ENCODE data around the gene BIRC3. TPM values are rescaled to one million over a fixed set of nuclear protein-coding genes. Genes with fewer than 3 reads are reported as not detected.

The BIRC3 gene
- total RNA-seq (100 to 1,000 TPM in 1 of 5 donors, 10 to 100 TPM in 3, under 1 TPM in 1; 0.58 to 137 (median 33.4) TPM), polyA plus RNA-seq (10 to 100 TPM; 43.3 to 78.1 (median 46.4) TPM)
- long read RNA-seq, donor 1, result 0 reads
- long read RNA-seq, donor 2, full-length matches to known transcripts, result 1 of 1 reads
- long read RNA-seq, donor 2, partial matches to known transcripts, result 0 of 1 reads
- long read RNA-seq, donor 2, other reads (novel, unspliced or antisense), result 0 of 1 reads
- long read RNA-seq, donor 3, result 0 reads
- long read RNA-seq, donor 4, result 0 reads
- long read RNA-seq, donor 5, result 0 reads
- long read RNA-seq, donor 6, partial matches to known transcripts, result 6 of 6 reads
- long read RNA-seq, donor 6, other reads (novel, unspliced or antisense), result 0 of 6 reads
- long read RNA-seq, donor 7, full-length matches to known transcripts, result 1 of 1 reads
- long read RNA-seq, donor 7, partial matches to known transcripts, result 0 of 1 reads
- long read RNA-seq, donor 7, other reads (novel, unspliced or antisense), result 0 of 1 reads
- long read RNA-seq, donor 8, result 0 reads
- long read RNA-seq, donor 9, result 0 reads
- long read RNA-seq, donor 10, result 0 reads

- TF ChIP-seq POLR2A (IDR thresholded peaks at IDR 0.05) (peak in 2 of 4 donors; percentile 37 to 84), EP300 (IDR thresholded peaks at IDR 0.05) (no peak), CTCF (IDR thresholded peaks at IDR 0.05) (peak in 4 of 7 experiments; percentile 12 to 42 (median 21)), POLR2AphosphoS5 (IDR thresholded peaks at IDR 0.05) (peak; percentile 82 to 95 (median 91))
- WGBS, 5 donors, result 0 to 1% (median 1%) methylated on average over 19 to 34 of the region's 34 CpGs
- Histone ChIP-seq H3K27ac (peak within 1 kb of the TSS; percentile 82 to 97 (median 91)), H3K4me1 (peaks cover 29 to 86% (median 55%) of the 10 kb centered on the region in 4 donors), H3K4me3 (peak within 1 kb of the TSS; percentile 59 to 67 (median 62)), H3K27me3 (no peaks in the 10 kb centered on the region), H3K9me3 (no peaks in the 10 kb centered on the region), H3K36me3 (peaks cover 0 to 7% (median 0%) of the 10 kb centered on the region in 4 donors)
- intact Hi-C loops (cut with DNase I; ENCODE audit: low total_unique reads), result no loop called here
- peak; percentile 90 to 94 for DNase-seq
Observed at GRCh38 chr11:102317099-102317767, at the start of gene BIRC3. BIRC3 (plus strand) TSS chr11:102317484; CDS start chr11:102324510, 7,026 bp downstream.

- 42 to 55% (median 44%) methylated on average over 5 of the region's 5 CpGs for WGBS, 5 donors
- peak overlapping the region in 2 of 5 donors; percentile 38 to 70 for H3K27ac ChIP-seq
Observed at GRCh38 chr11:102267609-102268008, 49.7 kb upstream of the BIRC3 start.

GRCh38 chr11:102268083-102268984, 49.0 kb upstream of the BIRC3 start:
- intact Hi-C loops (cut with DNase I; ENCODE audit: low total_unique reads), result no loop called here
- peak; percentile 95 to 97 for DNase-seq
- H3K9me3 ChIP-seq, result no peaks in the 10 kb centered on the region
- no peaks in the 10 kb centered on the region for H3K36me3 ChIP-seq
- peak overlapping the region; percentile 38 to 70 (median 65) for H3K27ac ChIP-seq
- TF ChIP-seq POLR2AphosphoS5 (IDR thresholded peaks at IDR 0.05) (peak in 2 of 3 donors; percentile 25 to 62), POLR2A (IDR thresholded peaks at IDR 0.05) (no peak), CTCF (IDR thresholded peaks at IDR 0.05) (peak in 5 of 7 experiments; percentile 28 to 77 (median 60))
- H3K4me3 ChIP-seq, result peak overlapping the region; percentile 34 to 49 (median 42)
- 17 to 24% (median 20%) methylated on average over 37 to 39 of the region's 39 CpGs for WGBS, 5 donors
- H3K4me1 ChIP-seq, result peaks cover 9 to 18% (median 15%) of the 10 kb centered on the region in 4 donors
- H3K27me3 ChIP-seq, result peaks cover 0 to 18% (median 0%) of the 10 kb centered on the region in 3 donors

More at GRCh38 chr11:102267609-102268008, 49.7 kb upstream of the BIRC3 start:
- Histone ChIP-seq H3K27me3 (peaks cover 0 to 18% (median 0%) of the 10 kb centered on the region in 3 donors), H3K4me1 (peaks cover 9 to 18% (median 15%) of the 10 kb centered on the region in 4 donors), H3K4me3 (peak overlapping the region in 1 of 4 donors; percentile 34), H3K36me3 (no peaks in the 10 kb centered on the region), H3K9me3 (no peaks in the 10 kb centered on the region)
- peak in 1 of 2 donors; percentile 37 for DNase-seq
- intact Hi-C loops (cut with DNase I; ENCODE audit: low total_unique reads), result no loop called here
- TF ChIP-seq POLR2A (IDR thresholded peaks at IDR 0.05) (no peak), POLR2AphosphoS5 (IDR thresholded peaks at IDR 0.05) (no peak), EP300 (IDR thresholded peaks at IDR 0.05) (no peak), CTCF (IDR thresholded peaks at IDR 0.05) (no peak)

Measured in stomach (tissue), 19 donors.